Measurements from ENCODE around the gene EPHA5. TPM values are rescaled to one million over a fixed set of nuclear protein-coding genes. Genes with fewer than 3 reads are reported as not detected.

Gene EPHA5
- total RNA-seq, 1 donor from 2014 or later, result under 0.01 TPM

- H3K36me3 ChIP-seq (ENCODE audit: control insufficient read depth, insufficient read depth, low read length), result no peaks in the 10 kb centered on the region
- no peak for FAIRE-seq
- H3K27me3 ChIP-seq (ENCODE audit: control insufficient read depth, insufficient read depth, low read length), result no peaks in the 10 kb centered on the region
- DNase-seq (ENCODE audit: low read depth), result no peak
- H3K4me3 ChIP-seq (ENCODE audit: low read depth, low read length), result no peak overlapping the region
- TF ChIP-seq CTCF (IDR thresholded peaks at IDR 0.05; ENCODE audit: insufficient read depth, low read length, severe bottlenecking), result no peak
These were observed 65.8 kb downstream of the EPHA5 start for GRCh38 chr4:65604515-65604914.

- H3K36me3 ChIP-seq (ENCODE audit: control insufficient read depth, insufficient read depth, low read length), result no peaks in the 10 kb centered on the region
- no peaks in the 10 kb centered on the region for H3K27me3 ChIP-seq (ENCODE audit: control insufficient read depth, insufficient read depth, low read length)
- FAIRE-seq (no peak), DNase-seq (ENCODE audit: low read depth) (no peak)
- H3K4me3 ChIP-seq (ENCODE audit: low read depth, low read length), result no peak overlapping the region
- TF ChIP-seq CTCF (IDR thresholded peaks at IDR 0.05; ENCODE audit: insufficient read depth, low read length, severe bottlenecking), result no peak
These were observed 69.6 kb downstream of the EPHA5 start for GRCh38 chr4:65600656-65601055.

- no peak for TF ChIP-seq CTCF (IDR thresholded peaks at IDR 0.05; ENCODE audit: insufficient read depth, low read length, severe bottlenecking)
- Histone ChIP-seq H3K27me3 (ENCODE audit: control insufficient read depth, insufficient read depth, low read length) (no peaks in the 10 kb centered on the region), H3K4me3 (ENCODE audit: low read depth, low read length) (no peak overlapping the region), H3K36me3 (ENCODE audit: control insufficient read depth, insufficient read depth, low read length) (no peaks in the 10 kb centered on the region)
- DNase-seq (ENCODE audit: low read depth) (peak; percentile 70), FAIRE-seq (no peak)
These were observed 70.9 kb downstream of the EPHA5 start for GRCh38 chr4:65599340-65599739.

- Histone ChIP-seq H3K4me3 (ENCODE audit: low read depth, low read length) (no peak overlapping the region), H3K36me3 (ENCODE audit: control insufficient read depth, insufficient read depth, low read length) (no peaks in the 10 kb centered on the region), H3K27me3 (ENCODE audit: control insufficient read depth, insufficient read depth, low read length) (no peaks in the 10 kb centered on the region)
- TF ChIP-seq CTCF (IDR thresholded peaks at IDR 0.05; ENCODE audit: insufficient read depth, low read length, severe bottlenecking), result no peak
- no peak for DNase-seq (ENCODE audit: low read depth)
- no peak for FAIRE-seq
These were observed 72.6 kb downstream of the EPHA5 start for GRCh38 chr4:65597697-65598096.

- TF ChIP-seq CTCF (IDR thresholded peaks at IDR 0.05; ENCODE audit: insufficient read depth, low read length, severe bottlenecking), result no peak
- DNase-seq (ENCODE audit: low read depth) (no peak), FAIRE-seq (no peak)
- H3K4me3 ChIP-seq (ENCODE audit: low read depth, low read length), result no peak overlapping the region
- H3K36me3 ChIP-seq (ENCODE audit: control insufficient read depth, insufficient read depth, low read length), result no peaks in the 10 kb centered on the region
- no peaks in the 10 kb centered on the region for H3K27me3 ChIP-seq (ENCODE audit: control insufficient read depth, insufficient read depth, low read length)
These were observed 78.2 kb downstream of the EPHA5 start for GRCh38 chr4:65592089-65592488.

- H3K4me3 ChIP-seq (ENCODE audit: low read depth, low read length), result no peak overlapping the region
- no peak for TF ChIP-seq CTCF (IDR thresholded peaks at IDR 0.05; ENCODE audit: insufficient read depth, low read length, severe bottlenecking)
- no peaks in the 10 kb centered on the region for H3K36me3 ChIP-seq (ENCODE audit: control insufficient read depth, insufficient read depth, low read length)
- DNase-seq (ENCODE audit: low read depth), result no peak
- no peaks in the 10 kb centered on the region for H3K27me3 ChIP-seq (ENCODE audit: control insufficient read depth, insufficient read depth, low read length)
- no peak for FAIRE-seq
These were observed 80.4 kb downstream of the EPHA5 start for GRCh38 chr4:65589921-65590320.
